K562 (cell line): ENCODE measurements around the gene MRPS18B. TPM values are rescaled to one million over a fixed set of nuclear protein-coding genes. Genes with fewer than 3 reads are reported as not detected.
"Not testable (repeated sequence)": the region's sequence is repeated elsewhere in the genome, so short reads cannot be mapped to it uniquely, and the experiment has no call there.

Experiments used
- ATAC-seq: fragments of 200-7000 bp; cut with Tn5 transposase; 3 replicates; pipeline ENCODE4 v1.9.1; 2020; ENCODE audit warnings: moderate library complexity
- BruUV-seq: library from RNA; stranded (reverse); fragments of 400-500 nt; replicated peaks from 2 replicates; lab custom pipeline; 2021; lab: Mats Ljungman, UMichigan
- CTCF ChIA-PET: fragments of 300-600 bp; formaldehyde crosslinking; extraction: SDS; loops from one replicate; lab custom pipeline; 2021; ENCODE audit warnings: low intra/inter-chr PET ratio; lab: Yijun Ruan, JAX
- POLR2A ChIA-PET: fragments of 300-600, 350-650 bp; sonication (Branson Sonifier 250); formaldehyde crosslinking; extraction: SDS; loops from one replicate; lab custom pipeline; 2021; ENCODE audit warnings: antibody characterized with exemption, inconsistent platforms; lab: Yijun Ruan, JAX
- DNase-seq, 4 experiments: peaks; one replicate each; pipeline versions ENCODE4 v3.0.0 to v3.0.0-alpha.2; 2011 to 2018; ENCODE audit warnings: low spot score in 3 of 4, mixed read lengths in 3 of 4; ENCODE audit errors: extremely low read depth in 1 of 4
- FAIRE-seq: peaks from 2 replicates; lab custom pipeline; 2011; peaks lifted over from hg19 to GRCh38; lab: Jason Lieb, UNC
- H2AFZ ChIP-seq: 2 replicates; pipeline ENCODE4 v1.6.0; 2011; ENCODE audit warnings: low read depth, low read length, control low read depth, inconsistent platforms
- H3K27ac ChIP-seq: fragments of 200-600 bp; 3 replicates; pipeline ENCODE4 v1.8.0; 2011; ENCODE audit warnings: low read depth, mild to moderate bottlenecking, control low read depth, inconsistent platforms, low read length, moderate library complexity, mixed read lengths; ENCODE audit errors: extremely low read depth
- H3K27me3 ChIP-seq, 2 experiments: fragments of 300-600 bp in 1 of 2; 2 replicates in 1 of 2; 3 replicates in 1 of 2; pipeline versions ENCODE4 v1.6.0 to v1.8.0; 2011; ENCODE audit warnings: inconsistent platforms in 2 of 2, low read length in 2 of 2, mild to moderate bottlenecking in 1 of 2, mixed read lengths in 1 of 2, moderate library complexity in 1 of 2; ENCODE audit not compliant: control insufficient read depth in 2 of 2, insufficient read depth in 2 of 2
- H3K36me3 ChIP-seq: fragments of 300-600 bp; 3 replicates; pipeline ENCODE4 v1.8.0; 2011; ENCODE audit warnings: mild to moderate bottlenecking, low read length, inconsistent platforms; ENCODE audit not compliant: control insufficient read depth, insufficient read depth
- H3K4me1 ChIP-seq, 2 experiments: fragments of 200-600 bp in 1 of 2; replicated peaks in 1 of 2; 2 replicates in 1 of 2; 3 replicates in 1 of 2; pipeline versions ENCODE4 v1.5.1 to v1.8.0; 2011; ENCODE audit warnings: inconsistent platforms in 2 of 2, low read length in 2 of 2, mild to moderate bottlenecking in 1 of 2, mixed read lengths in 1 of 2, moderate library complexity in 1 of 2; ENCODE audit not compliant: control insufficient read depth in 2 of 2, insufficient read depth in 2 of 2
- H3K4me2 ChIP-seq: 2 replicates; pipeline ENCODE4 v1.6.1; 2011; ENCODE audit warnings: low read length, control low read depth, inconsistent platforms, mixed read lengths; ENCODE audit not compliant: insufficient read depth
- H3K4me3 ChIP-seq: fragments of 200-600 bp; sonication (generic), shearing (Covaris generic); 2 replicates; pipeline ENCODE4 v1.5.1; 2016; ENCODE audit warnings: control low read depth, inconsistent platforms
- H3K79me2 ChIP-seq: fragments of 200-600 bp; 3 replicates; pipeline ENCODE4 v1.8.0; 2011; ENCODE audit warnings: low read length, inconsistent platforms; ENCODE audit not compliant: control insufficient read depth, insufficient read depth
- H3K9ac ChIP-seq, 2 experiments: 2 replicates each; pipeline versions ENCODE4 v1.6.0 to v1.6.1; 2011; ENCODE audit warnings: low read depth in 2 of 2, low read length in 2 of 2, control low read depth in 1 of 2, inconsistent platforms in 1 of 2, mild to moderate bottlenecking in 1 of 2, mixed read lengths in 1 of 2; ENCODE audit not compliant: insufficient read depth in 1 of 2
- H3K9me1 ChIP-seq: one replicate; pipeline ENCODE4 v1.6.0; 2011; ENCODE audit warnings: inconsistent platforms, mild to moderate bottlenecking, low read length, moderate library complexity; ENCODE audit not compliant: control insufficient read depth, insufficient read depth
- H3K9me3 ChIP-seq: replicated peaks from 2 replicates; pipeline ENCODE4 v1.5.1; 2011; ENCODE audit warnings: low read depth, low read length, inconsistent platforms; ENCODE audit not compliant: control insufficient read depth, insufficient read depth
- H4K20me1 ChIP-seq: replicated peaks from 2 replicates; pipeline ENCODE4 v1.6.1; 2011; ENCODE audit warnings: low read length, inconsistent platforms, mixed read lengths; ENCODE audit not compliant: control insufficient read depth, insufficient read depth
- HNRNPUL1 ChIP-seq: fragments of 200-400 bp; formaldehyde crosslinking; IDR thresholded peaks from 2 replicates; pipeline ENCODE4 v1.6.1; 2017; ENCODE audit warnings: low read length
- POLR2G ChIP-seq: fragments of 200-400 bp; formaldehyde crosslinking; IDR thresholded peaks from 2 replicates; pipeline ENCODE4 v1.6.1; 2017; ENCODE audit warnings: low read depth, mild to moderate bottlenecking, antibody characterized with exemption, low read length, moderate library complexity
- UBTF ChIP-seq, 2 experiments: IDR thresholded peaks; 2 replicates each; pipeline ENCODE4 v1.6.1; 2012; ENCODE audit warnings: improper control_type of control experiment in 2 of 2, low read depth in 2 of 2, low read length in 2 of 2, borderline replicate concordance in 1 of 2
- WGBS: fragments of 100-300 bp; shearing (Covaris generic); methylation state at CpG from one replicate; pipeline ENCODE4 v1.1.6; 2016; ENCODE audit warnings: low coverage, mixed read lengths; ENCODE audit not compliant: insufficient coverage; ENCODE audit errors: missing lambda C conversion rate; 5-methylcytosine and 5-hydroxymethylcytosine counted together
- in situ Hi-C: fragments of 300-500 bp; cut with MboI; formaldehyde crosslinking; loops from 4 replicates; pipeline ENCODE4 v1.15.0; 2018; ENCODE audit warnings: inconsistent platforms, mixed read lengths
- intact Hi-C: fragments of 100-400 bp; cut with micrococcal nuclease; formaldehyde crosslinking; loops from 2 replicates; pipeline ENCODE4 v1.14.2; 2022
- polyA plus RNA-seq, 8 experiments: library from polyadenylated mRNA; depleted of rRNA in 4 of 8; stranded (reverse) in 5 of 8; unstranded in 3 of 8; fragments of >200 nt; fragmentation: Nextera tagmentation in 2 of 8; fragmentation: Illumina TruSeq in 1 of 8; extraction: Ambion mirVana in 2 of 8; extraction: Trizol in 1 of 8; gene quantifications; 2 replicates each; pipeline versions ENCODE4 v1.2.1 to v1.2.3, GENCODE V29; 2011 to 2014; ENCODE audit warnings: inconsistent platforms in 1 of 8, missing spikeins in 1 of 8
- total RNA-seq, 7 experiments: library from RNA; depleted of rRNA in 6 of 7; stranded (reverse); fragments of >200 nt in 6 of 7; fragmentation: Illumina TruSeq in 2 of 7; extraction: Trizol in 2 of 7; gene quantifications; 2 replicates each; pipeline versions ENCODE4 v1.2.1 to v1.2.3, GENCODE V29; 2011 to 2021; ENCODE audit warnings: low replicate concordance in 1 of 7

The MRPS18B gene
- total and polyA plus RNA-seq, 9 of the 15 experiments (the other 6 are each of a cell fraction or from before 2014, with no cell fraction given) = 132 to 383 (median 178) TPM

DNA sequence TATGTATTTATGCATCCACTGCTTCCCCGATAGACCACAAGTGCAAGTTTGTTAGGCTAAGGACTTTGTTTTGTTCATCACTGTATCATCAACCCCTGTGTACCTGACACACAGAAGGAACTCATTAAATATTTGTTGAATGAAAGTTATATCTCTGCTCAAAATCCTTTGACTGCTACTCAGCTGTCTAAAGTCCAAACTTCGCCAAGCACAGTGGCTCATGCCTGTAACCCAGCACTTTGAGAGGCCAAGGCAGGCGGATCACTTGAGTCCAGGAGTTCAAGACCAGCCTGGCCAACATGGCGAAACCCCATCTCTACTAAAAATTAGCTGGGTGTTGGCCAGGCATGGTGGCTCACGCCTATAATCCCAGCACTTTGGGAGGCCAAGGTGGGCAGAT lies 40.3 kb downstream of the MRPS18B start:
- FAIRE-seq = not testable (repeated sequence)

GRCh38 chr6:30664994-30665767 lies 47.5 kb downstream of the MRPS18B start:
- Histone ChIP-seq H4K20me1 (no peaks in the 10 kb centered on the region), H3K79me2 (no peaks in the 10 kb centered on the region), H2AFZ (no peak overlapping the region), H3K4me2 (no peak overlapping the region), H3K27ac (no peak overlapping the region)
- BruUV-seq = TSS peak; percentile 37
- TF ChIP-seq UBTF (IDR thresholded peaks at IDR 0.05; ENCODE audit: borderline replicate concordance in 1 of 2, low read depth in 2 of 2, low read length in 2 of 2) (no peak), HNRNPUL1 (no peak), POLR2G (0 out of 2 replicates have a peak, but pooled peaks have one; percentile 28)
- TF ChIP-seq, all 486 proteins: peak for 1
- no peak overlapping the region for H3K4me3 ChIP-seq
- DNase-seq (no peak), FAIRE-seq (no peak), ATAC-seq (no peak)
- intact Hi-C loops = no loop called here
- in situ Hi-C loops = no loop called here
- WGBS = 93% methylated on average over 33 of the region's 34 CpGs
- peaks cover 7 to 9% of the 10 kb centered on the region in 2 experiments for H3K4me1 ChIP-seq
- no peaks in the 10 kb centered on the region for H3K27me3 ChIP-seq
- no peaks in the 10 kb centered on the region for H3K9me3 ChIP-seq
- peaks cover 1% of the 10 kb centered on the region for H3K9me1 ChIP-seq
- ChIA-PET POLR2A (interaction anchor here (0.6 to 2.5 kb wide), 5 partner anchors 15 to 516 kb away, joined by 3 to 12 read pairs (median 5); partner anchors contain the start of genes MRPS18B and PPP1R10), CTCF (no interaction called here)
- H3K9ac ChIP-seq = peak overlapping the region in 1 of 2 experiments; percentile 38; a peak in 1 of 4 replicates
- peaks cover 77% of the 10 kb centered on the region for H3K36me3 ChIP-seq

More for the DNA sequence above, 40.3 kb downstream of the MRPS18B start:
- WGBS = 72% methylated on average over 5 of the region's 5 CpGs
- in situ Hi-C loops, H3K9me3 ChIP-seq, H3K27ac ChIP-seq, H2AFZ ChIP-seq, H3K4me3 ChIP-seq, H3K9me1 ChIP-seq, H4K20me1 ChIP-seq, DNase-seq, H3K79me2 ChIP-seq, BruUV-seq, ATAC-seq, H3K4me2 ChIP-seq, H3K4me1 ChIP-seq, H3K27me3 ChIP-seq, H3K9ac ChIP-seq, intact Hi-C loops: not testable (repeated sequence)
- CTCF ChIA-PET = interaction anchor here (0.6 kb wide), 1 partner anchor 54 kb away, joined by 3 read pairs; no protein-coding TSS in a partner anchor
- POLR2A ChIA-PET = interaction anchor here (1.2 to 2.5 kb wide), 4 partner anchors 10 to 43 kb away, joined by 4 to 9 read pairs (median 6); partner anchors contain the start of gene C6orf136
- H3K36me3 ChIP-seq = peaks cover 87% of the 10 kb centered on the region
